ENCODE measurements around the gene MFSD12.
"Not testable (repeated sequence)": the region's sequence is repeated elsewhere in the genome, so short reads cannot be mapped to it uniquely, and the experiment has no call there.

Gene MFSD12

DNA sequence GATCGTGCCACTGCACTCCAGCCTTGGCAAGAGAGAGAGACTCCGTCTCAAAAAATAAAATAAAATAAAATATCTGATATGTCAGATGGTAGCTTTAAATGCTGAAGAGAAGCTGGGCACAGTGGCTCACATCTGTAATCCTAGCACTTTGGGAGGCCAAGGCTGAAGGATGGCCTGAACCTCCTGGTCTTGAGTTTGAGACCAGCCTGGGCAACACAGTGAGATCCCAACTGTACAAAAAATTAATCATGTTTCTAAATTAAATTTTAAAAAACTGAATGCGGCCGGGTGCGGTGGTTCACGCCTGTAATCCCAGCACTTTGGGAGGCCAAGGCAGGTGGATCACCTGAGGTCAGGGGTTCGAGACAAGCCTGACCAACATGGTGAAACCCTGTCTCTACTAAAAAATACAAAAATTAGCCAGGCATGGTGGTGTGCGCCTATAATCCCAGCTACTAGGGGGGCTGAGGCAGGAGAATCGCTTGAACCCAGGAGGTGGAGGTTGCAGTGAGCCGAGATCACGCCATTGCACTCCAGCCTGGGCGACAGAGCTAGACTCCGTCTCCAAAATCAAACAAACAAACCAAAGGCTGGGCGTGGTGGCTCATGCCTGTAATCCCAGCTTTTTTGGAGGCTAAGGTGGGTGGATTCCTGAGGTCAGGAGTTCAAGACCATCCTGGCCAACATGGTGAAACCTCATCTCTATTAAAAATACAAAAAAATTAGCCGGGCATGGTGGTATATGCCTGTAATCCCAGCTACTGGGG lies 26.8 kb upstream of the MFSD12 start:
- DNase-seq, result not testable (repeated sequence)

DNA sequence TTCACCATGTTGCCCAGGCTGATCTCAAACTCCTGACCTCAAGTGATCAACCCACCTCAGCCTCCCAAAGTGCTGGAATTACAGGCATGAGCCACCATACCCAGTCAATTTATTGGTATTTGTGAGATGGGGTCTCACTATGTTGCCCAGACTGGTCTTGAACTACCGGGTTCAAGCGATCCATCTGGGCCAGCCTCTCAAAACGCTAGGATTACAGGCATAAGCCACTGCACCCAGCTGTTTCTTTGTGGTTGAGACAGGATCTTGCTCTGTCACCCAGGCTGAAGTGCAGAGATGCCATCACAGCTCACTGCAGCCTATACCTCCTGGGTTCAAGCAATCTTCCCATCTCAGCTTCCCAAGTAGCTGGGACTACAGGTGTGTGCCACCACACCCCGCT lies 24.4 kb upstream of the MFSD12 start:
- not testable (repeated sequence) for DNase-seq

DNA sequence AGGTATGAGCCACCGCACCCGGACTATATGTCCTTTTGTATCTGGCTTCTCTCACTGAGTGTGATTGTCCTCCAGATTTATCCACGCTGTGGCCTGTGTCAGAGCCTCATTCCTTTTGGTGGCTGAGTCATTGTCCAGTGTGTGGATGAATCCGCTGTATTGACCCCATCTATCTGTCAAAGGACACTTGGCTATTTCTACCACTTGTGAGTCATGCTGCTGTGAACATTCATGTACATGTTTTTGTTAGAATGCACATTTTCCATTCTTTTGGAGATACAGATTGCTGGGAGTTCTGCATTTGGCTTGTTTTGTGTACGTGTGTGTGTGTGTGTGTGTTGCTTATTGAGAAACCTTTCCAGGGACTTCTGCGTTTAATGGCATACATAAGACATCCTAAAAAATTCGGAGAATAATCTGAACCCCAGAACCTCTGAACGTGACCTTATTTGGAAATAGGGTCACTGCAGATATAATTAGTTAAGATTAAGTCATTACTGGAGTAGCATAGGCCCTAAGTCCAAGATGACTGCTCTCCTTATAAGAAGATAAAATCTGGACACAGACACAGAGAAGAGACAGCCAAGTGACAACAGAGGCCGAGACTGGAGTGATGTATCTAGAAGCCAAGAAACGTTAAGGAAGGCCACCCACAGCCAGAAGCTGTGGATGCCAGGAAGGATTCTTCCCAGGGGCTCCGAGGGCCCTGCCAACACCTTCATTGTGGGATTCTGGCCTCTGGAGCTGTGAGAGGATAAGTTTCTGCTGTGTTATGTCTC lies 23.0 kb upstream of the MFSD12 start:
- no peak for DNase-seq

DNA sequence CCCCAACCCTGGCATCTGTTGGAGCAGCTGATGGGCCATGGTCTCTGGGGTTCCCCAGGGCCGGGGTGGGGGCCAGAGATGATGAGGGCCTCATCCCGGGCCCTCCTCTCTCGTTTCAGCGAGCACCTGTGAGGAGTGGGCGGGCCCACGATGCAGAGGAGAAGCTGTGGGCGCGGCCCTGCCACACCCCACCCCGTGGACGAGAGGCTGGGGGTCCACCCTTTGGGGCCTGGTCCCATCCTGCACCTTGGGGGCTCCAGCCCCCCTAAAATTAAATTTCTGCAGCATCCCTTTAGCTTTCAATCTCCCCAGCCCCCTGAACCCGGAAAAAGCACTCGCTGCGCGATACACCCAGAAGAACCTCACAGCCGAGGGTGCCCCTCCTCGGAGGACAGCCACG lies 21.0 kb upstream of the MFSD12 start:
- DNase-seq, result no peak

DNA sequence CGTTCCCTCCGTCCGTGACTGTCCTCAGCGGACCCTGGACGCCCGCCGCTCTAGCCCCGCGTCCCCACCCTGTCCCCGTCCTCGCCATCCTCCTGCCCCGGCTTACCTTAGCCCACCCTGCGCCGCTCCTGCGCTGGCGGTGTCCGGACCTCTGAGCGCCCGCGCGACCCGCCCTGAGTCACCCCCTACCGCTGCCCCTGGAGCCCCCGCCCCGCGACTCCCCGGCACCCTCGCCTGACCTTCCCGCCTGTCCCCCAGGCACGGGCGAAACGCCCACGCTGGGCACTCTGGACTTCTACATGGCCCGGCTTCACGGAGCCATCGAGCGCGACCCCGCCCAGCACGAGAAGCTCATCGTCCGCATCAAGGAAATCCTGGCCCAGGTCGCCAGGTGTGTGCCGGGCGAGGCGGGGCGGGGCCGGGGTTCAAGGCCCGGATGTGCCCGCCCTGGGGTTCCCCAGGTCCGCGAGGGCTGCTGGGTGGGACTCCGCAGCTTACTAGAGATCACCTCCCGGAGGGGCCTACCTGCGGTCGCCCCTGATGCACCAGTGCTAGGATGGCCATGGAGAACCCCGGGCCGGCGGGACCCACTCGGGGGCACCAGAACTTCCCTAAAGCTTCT lies 20.4 kb upstream of the MFSD12 start:
- no peak for DNase-seq

DNA sequence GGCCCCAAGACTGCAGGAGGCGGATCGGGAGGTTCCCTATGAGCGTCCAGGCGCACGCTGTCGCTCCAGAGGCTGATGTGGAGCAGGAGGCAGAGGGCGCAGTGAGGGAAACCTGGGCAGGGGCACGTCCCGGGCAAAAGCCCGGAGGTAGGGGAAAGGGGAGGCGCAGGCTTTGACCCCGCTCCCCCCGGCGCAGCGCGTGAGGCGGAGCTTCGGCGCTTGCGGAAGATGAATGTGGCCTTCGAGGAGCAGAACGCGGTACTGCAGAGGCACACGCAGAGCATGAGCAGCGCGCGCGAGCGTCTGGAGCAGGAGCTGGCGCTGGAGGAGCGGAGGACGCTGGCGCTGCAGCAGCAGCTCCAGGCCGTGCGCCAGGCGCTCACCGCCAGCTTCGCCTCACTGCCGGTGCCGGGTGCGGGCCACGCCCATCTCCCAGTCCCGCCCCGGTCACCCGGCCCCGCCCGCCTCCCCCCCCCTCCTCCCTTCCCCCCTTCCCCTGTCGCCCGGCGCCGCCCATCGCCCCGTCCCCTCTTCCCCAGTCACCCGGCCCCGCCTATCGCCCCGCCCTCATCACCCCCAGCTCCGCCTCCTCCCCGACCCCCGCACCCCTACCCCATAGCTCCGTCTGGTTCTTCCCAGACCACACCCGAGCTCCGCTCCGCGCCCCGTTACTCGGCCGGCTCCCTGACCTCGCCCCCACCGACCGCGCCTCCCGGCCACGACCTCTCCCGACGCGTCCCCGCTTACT lies 19.5 kb upstream of the MFSD12 start:
- no peak for DNase-seq

DNA sequence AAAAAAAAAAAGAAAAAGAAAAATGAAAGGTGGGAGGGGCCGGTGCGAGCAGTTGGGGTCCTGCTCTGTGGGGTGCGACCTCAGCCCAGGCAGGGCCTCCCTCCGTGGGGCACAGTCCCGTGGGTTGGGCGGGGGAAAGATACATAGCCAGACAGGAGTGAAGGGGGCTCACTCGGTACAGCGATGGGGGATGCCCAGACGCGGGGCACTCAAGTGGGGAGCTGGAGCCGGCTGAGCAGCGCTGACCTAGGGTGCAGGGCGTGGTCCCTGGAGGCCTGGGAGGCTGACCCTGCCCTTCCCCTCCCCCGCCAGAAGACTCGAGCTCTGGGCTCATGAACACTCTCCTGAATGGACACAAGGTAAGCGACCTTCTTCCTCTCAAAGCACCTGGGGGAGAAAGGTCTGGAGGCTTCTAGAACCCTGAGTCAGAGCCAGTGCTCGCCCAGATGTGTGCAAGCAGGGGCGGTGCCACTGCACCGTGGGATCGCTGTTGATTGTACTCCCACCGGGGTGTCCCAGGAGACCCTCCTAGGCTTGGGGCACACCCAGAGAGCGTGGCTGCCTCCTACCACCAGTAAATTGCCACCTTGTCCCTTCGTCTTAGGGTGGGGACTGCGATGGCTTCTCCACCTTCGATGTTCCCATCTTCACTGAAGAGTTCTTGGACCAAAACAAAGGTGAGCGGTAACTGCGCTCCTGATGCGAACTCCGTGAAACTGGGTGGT lies 18.7 kb upstream of the MFSD12 start:
- DNase-seq, result no peak

DNA sequence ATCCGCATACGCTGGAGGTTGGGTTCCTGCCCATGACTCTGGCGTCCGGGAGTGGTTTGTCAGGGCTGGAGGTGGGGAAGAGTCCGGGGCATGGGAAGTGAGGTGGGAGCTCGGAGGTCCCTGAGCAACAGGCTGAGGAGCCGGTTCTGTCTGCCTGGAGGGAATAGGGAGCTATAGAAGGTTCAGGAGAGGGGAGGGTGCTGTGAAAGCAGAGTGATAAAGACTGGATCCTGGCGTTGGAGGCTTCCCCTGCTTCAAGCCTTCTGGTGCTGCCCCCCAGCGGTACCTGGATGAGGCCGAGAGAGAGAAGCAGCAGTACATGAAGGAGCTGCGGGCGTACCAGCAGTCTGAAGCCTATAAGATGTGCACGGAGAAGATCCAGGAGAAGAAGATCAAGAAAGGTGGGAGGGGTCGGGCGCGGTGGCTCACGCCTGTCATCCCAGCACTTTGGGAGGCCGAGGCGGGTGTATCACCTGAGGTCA lies 17.9 kb upstream of the MFSD12 start:
- no peak for DNase-seq

DNA sequence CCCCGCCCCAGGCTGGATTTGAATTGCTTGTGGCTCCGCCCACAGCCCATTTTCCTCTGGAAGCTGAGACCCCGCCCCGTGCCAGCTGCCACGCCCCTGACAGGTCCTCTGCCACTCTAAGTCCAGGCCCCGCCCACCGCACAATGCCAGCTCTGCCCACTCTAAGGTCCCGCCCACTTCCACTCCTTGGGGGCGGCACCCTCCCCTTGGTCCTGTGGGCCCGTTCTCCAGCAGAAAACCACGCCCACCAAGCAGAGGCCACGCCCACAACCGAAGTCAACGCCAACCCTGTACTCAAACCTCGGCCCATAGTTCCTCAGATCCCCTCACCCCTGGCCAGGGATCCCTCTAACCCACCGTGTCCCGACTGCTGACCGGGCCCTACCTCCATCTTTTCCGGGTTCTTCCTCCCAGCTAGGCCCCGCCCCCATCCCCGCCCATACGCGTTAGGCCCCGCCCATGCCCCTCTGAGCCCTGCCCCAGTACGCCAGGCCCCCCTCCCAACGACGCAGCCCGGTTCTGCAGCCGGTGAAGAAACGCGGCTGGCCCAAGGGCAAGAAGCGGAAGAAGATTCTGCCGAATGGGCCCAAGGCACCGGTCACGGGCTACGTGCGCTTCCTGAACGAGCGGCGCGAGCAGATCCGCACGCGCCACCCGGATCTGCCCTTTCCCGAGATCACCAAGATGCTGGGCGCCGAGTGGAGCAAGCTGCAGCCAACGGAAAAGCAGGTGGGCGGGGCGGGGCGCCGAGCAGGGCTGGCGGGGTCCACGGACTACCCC lies 16.7 kb upstream of the MFSD12 start:
- peak; percentile 82 for DNase-seq

DNA sequence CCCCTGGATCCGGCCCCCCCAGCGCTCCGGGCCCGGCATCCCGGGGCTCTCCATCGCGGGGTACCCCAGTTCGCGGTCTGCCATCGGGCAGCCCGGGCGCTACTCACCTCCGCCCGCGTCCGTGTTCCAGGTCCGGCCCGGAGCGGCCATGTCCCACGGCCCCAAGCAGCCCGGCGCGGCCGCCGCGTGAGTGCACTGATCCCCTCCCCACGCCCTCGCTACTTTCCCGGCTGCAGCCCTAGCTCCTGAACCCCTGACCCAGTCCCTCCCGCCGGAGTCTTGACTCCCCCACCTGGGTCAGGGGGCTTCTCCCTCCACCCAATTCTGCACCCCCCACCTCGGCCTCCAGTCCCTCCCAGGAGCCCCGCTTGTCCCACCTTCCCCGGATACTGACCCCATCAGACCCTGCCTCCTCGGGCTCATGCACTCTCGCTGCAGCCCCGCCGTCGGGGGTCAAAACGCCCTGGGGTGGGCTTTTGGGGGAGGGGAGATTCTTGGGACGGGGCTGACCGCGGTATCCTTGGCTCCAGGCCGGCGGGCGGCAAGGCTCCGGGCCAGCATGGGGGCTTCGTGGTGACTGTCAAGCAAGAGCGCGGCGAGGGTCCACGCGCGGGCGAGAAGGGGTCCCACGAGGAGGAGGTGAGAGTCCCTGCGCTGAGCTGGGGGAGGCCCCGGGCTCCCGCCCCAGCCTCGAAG lies 15.9 kb upstream of the MFSD12 start:
- no peak for DNase-seq

DNA sequence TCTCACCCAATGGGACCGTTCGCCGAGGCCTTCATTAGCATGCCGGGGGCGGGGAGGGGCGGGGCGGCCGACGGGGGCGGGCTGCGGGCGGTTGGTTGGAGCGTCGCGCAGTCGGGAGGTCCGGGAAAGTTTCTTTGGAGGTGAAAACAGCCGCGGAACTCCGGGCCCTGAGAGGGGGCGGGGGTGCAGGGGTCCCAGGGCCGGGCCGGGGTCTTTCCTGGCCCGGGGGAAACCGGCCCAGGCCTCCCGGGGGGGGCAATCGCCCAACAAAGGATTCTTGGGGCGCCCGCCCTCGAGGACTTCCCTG lies 15.4 kb upstream of the MFSD12 start, which contains the start of gene HMG20B:
HMG20B (plus strand) TSS at position 90 of the 307 bp plus-strand sequence. CDS start 366 bp downstream, outside the sequence.
- DNase-seq, result no peak

DNA sequence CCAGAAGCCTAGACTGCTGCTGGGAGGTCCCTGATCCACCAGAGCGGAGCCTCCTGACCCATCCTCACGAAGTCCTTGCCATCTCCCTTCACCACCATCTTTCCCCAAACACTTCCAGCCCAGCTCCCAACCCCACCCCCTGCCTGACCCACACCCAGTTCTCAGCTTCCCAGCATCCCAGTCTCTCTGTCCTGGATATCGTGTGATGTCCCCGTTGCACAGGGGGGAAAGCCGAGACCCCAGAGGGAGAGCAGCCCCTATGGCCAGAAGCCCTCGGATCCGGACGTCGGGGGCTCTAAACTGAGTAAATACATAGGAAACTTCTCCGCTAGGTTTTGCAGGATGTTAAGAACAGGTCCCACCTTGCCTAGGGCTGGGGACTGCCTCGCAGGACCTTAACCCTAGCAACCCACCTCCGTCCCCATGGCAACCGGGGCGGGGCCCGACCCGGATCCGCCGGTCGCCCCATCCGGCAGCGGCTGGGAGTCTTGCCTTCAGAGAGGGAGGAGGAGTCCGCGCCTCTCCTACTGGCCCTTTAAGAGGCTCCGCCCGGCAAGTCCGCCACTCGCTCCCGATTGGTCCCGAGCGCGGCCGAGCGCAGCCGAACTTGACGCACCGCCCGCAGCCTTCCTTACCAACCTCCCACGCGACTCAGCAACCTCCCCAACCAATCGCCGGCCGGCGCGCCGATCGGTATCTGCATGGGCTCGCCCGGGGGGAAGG lies 14.9 kb upstream of the MFSD12 start:
- DNase-seq, result peak; percentile 98

DNA sequence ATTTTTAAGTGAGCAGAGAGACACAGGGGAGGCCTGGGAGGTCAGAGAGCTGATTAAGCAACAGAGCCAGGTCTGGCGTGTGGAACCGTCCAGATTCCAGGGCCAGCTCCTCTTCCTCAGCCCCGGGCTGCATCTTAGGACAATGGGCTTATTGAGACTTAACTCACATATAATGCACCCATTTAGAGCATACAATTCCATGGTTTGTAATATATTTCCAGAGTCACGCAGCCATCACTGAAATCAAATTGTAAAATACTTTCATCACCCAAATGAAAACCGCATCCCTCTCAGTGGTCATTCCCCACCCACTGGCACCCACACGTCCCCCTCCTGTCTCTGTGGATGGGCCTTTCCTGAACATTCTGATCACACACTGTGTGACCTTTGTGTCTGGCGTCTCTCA lies 13.2 kb upstream of the MFSD12 start:
- DNase-seq, result no peak

DNA sequence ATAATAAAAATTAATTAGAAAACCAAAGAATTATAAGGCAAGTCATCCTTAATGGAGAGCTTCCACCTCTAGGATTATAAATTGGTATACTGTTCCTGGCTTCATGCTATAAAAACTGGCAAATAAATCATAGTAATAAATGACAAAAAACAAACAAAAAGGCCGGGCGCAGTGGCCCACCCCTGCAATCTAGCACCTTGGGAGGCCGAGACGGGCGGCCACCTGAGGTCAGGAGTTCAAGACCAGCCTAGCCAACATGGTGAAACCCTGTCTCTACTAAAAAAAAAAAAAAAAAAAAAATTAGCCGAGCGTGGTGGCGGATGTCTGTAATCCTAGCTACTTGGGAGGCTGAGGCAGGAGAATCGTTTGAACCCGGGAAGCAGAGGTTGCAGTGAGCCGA lies 12.7 kb upstream of the MFSD12 start:
- DNase-seq, result not testable (repeated sequence)

DNA sequence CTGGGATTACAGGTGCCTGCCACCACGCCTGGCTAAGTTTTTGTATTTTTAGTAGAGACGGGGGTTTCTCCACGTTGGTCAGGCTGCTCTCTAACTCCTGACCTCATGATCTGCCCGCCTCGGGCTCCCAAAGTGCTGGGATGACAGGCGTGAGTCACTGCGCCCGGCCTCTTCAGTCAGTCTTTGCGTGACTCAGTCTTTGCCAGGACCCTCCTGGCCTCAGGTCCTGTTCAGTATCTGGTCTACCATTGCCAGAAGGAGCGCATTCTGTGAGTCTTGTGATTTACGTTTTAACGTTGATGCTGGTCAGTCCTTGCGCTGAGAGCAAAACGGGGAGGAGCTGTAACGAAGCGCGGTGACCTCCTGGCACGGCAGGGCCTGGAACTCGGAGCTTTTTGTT lies 7.8 kb upstream of the MFSD12 start:
- no peak for DNase-seq

DNA sequence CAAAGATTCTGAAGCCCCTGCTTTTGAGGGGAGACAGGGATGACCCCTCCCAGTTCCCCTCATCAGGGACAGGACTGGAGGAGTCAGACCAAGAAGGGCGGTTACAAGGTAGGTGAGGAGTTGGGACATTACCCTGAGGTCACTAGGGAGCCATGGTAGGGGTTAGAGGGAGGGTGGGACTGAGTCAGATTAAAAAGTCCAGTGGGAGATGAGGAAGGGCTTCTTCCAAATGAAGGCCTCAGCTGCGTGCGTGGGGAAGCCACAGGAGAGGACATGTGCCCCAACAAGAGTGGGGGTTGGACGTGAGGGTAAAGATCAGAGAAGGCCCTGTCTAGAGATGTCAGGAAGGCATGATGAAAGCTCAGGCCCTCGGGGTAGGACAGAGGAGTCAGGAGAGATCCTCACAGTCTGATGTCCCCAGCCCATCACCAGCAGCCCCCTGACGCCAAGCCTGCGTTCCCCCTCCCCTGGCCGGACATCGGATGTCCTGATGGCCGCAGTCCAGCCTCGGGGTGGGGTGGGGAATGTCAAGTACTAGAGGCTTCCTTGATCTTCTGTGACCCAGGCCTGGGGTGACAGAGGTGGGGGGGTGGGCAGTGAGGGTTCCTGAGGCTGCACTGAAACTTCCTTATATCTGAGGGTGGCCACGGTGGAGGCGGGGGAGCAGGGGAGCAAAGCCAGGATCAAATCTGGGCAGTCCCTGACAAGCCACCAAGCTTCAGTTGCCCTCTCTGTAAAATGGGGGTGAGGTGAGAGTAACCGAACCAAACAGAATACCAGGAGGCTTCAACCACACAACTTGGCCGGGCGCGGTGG lies 6.5 kb upstream of the MFSD12 start:
- no peak for DNase-seq

DNA sequence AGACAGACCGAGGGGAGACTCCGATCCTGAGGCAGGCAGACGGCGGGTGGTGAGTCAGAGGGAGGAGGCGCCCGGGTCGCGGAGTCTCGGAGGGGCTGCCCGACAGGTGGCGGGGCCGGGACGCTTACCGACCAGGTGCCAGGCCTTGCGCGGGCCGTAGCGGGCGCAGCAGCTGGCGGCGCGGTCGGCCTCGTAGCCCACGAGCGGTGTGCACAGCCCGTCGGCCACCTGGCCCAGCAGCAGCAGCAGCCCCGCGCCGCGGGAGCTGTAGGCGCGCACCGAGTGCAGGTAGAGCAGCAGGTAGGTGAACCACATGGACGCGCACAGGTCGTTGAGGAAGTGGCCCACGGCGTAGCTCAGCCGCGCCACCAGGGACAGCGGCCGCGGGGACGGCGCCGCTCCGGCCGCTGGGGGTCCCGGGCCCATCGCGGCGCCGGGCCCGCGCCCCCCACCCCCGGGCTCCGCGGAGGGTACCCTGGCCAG lies 367 bp downstream of the MFSD12 start:
- DNase-seq, result peak; percentile 46

DNA sequence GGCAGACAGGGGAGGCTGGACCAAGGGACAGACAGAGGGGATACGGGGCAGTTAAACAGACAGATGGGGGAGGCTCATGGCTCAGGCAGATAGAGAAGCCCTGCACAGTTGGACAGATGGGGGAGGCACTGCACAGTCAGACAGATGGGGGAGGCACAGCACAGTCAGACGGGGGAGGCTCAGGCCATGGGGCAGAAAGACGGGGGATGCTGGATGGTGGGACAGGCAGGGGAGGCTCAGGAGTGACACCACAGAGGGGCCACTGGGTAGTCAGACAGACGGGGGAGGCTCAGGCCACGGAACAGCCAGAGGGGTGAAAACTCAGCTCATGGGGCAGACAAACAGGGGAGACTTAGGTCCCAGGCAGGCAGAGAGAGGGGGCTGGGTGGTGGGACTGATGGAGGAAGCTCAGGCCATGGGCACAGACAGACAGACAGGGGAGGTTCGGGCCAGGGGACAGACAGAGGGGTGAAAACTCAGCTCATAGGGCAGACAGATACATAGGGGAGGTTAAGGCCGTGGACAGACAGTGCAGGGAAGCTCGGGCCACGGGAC lies 886 bp downstream of the MFSD12 start:
- no peak for DNase-seq
